IMR-90 (cell line): ENCODE measurements around the gene MYO3B. TPM values are rescaled to one million over a fixed set of nuclear protein-coding genes. Genes with fewer than 3 reads are reported as not detected.

Experiments used
- ATAC-seq: fragments of 200-7000 bp; cut with Tn5 transposase; 2 replicates; pipeline ENCODE4 v1.9.1; 2020; ENCODE audit warnings: low read depth, mild to moderate bottlenecking, moderate library complexity
- BruUV-seq: library from RNA; stranded (reverse); fragments of 400-500 nt; replicated peaks from 2 replicates; lab custom pipeline; 2021; lab: Mats Ljungman, UMichigan
- CTCF ChIA-PET: fragments of 300-600 bp; formaldehyde crosslinking; extraction: SDS; loops from one replicate; lab custom pipeline; 2021; ENCODE audit warnings: antibody characterized with exemption; lab: Yijun Ruan, JAX
- POLR2A ChIA-PET: fragments of 300-600 bp; sonication (Branson Sonifier 250); formaldehyde crosslinking; loops from one replicate; lab custom pipeline; 2022; ENCODE audit warnings: antibody characterized with exemption; ENCODE audit not compliant: unreplicated experiment; lab: Charles Lee
- DNase-seq: peaks from one replicate; pipeline ENCODE4 v3.0.0; 2013
- H2AFZ ChIP-seq: replicated peaks from 2 replicates; pipeline ENCODE3; 2013; ENCODE audit warnings: low read length, mild to moderate bottlenecking; ENCODE audit not compliant: poor library complexity
- H2AK5ac ChIP-seq: 2 replicates; pipeline ENCODE4 v1.6.1; 2013; ENCODE audit warnings: low read depth, low read length, inconsistent platforms
- H2AK9ac ChIP-seq: replicated peaks from 2 replicates; pipeline ENCODE3; 2013; ENCODE audit warnings: mild to moderate bottlenecking, low read depth, low read length, moderate library complexity; ENCODE audit not compliant: poor library complexity
- H2BK120ac ChIP-seq: 2 replicates; pipeline ENCODE4 v1.6.1; 2013; ENCODE audit warnings: low read depth, low read length, inconsistent platforms
- H2BK15ac ChIP-seq: 3 replicates; pipeline ENCODE4 v1.6.1; 2013; ENCODE audit warnings: low read depth, low read length, inconsistent platforms
- H2BK20ac ChIP-seq: 2 replicates; pipeline ENCODE4 v1.6.1; 2013; ENCODE audit warnings: low read depth, mild to moderate bottlenecking, inconsistent platforms, low read length, moderate library complexity
- H2BK5ac ChIP-seq: 2 replicates; pipeline ENCODE4 v1.6.1; 2013; ENCODE audit warnings: mild to moderate bottlenecking, low read depth, low read length, inconsistent platforms; ENCODE audit not compliant: poor library complexity, severe bottlenecking
- H3K14ac ChIP-seq: replicated peaks from 2 replicates; pipeline ENCODE4 v1.6.1; 2013; ENCODE audit warnings: low read depth, low read length, inconsistent platforms
- H3K18ac ChIP-seq: 2 replicates; pipeline ENCODE4 v1.6.1; 2013; ENCODE audit warnings: low read depth, low read length, control low read depth
- H3K23ac ChIP-seq: 2 replicates; pipeline ENCODE4 v1.6.1; 2013; ENCODE audit warnings: low read depth, low read length, inconsistent platforms
- H3K27ac ChIP-seq: 2 replicates; pipeline ENCODE4 v1.5.1; 2013; ENCODE audit warnings: mild to moderate bottlenecking, control low read depth, low read length; ENCODE audit not compliant: insufficient read depth
- H3K27me3 ChIP-seq: 2 replicates; pipeline ENCODE4 v1.6.1; 2013; ENCODE audit warnings: low read length; ENCODE audit not compliant: control insufficient read depth, insufficient read depth
- H3K36me3 ChIP-seq: 2 replicates; pipeline ENCODE4 v1.6.1; 2013; ENCODE audit warnings: low read length, mixed read lengths; ENCODE audit not compliant: control insufficient read depth, insufficient read depth
- H3K4ac ChIP-seq: 2 replicates; pipeline ENCODE4 v1.6.1; 2013; ENCODE audit warnings: low read depth, low read length, inconsistent platforms
- H3K4me1 ChIP-seq: 2 replicates; pipeline ENCODE4 v1.6.1; 2013; ENCODE audit warnings: low read length, mixed read lengths; ENCODE audit not compliant: control insufficient read depth, insufficient read depth
- H3K4me2 ChIP-seq: 2 replicates; pipeline ENCODE4 v1.6.1; 2013; ENCODE audit warnings: low read depth, mild to moderate bottlenecking, control low read depth, low read length, moderate library complexity
- H3K4me3 ChIP-seq: 2 replicates; pipeline ENCODE4 v1.5.1; 2013; ENCODE audit warnings: low read depth, mild to moderate bottlenecking, control low read depth, low read length, moderate library complexity; ENCODE audit not compliant: insufficient read depth
- H3K56ac ChIP-seq: 2 replicates; pipeline ENCODE4 v1.6.1; 2013; ENCODE audit warnings: low read length, inconsistent platforms; ENCODE audit not compliant: insufficient read depth; ENCODE audit errors: extremely low read depth
- H3K79me1 ChIP-seq, 2 experiments: 2 replicates each; pipeline ENCODE4 v1.6.1; 2013; ENCODE audit warnings: low read length in 2 of 2, inconsistent platforms in 1 of 2, low read depth in 1 of 2
- H3K9ac ChIP-seq: 2 replicates; pipeline ENCODE4 v1.6.1; 2013; ENCODE audit warnings: low read depth, low read length, control low read depth
- H3K9me1 ChIP-seq: 2 replicates; pipeline ENCODE4 v1.6.1; 2013; ENCODE audit warnings: low read length, inconsistent platforms; ENCODE audit not compliant: insufficient read depth
- H3K9me3 ChIP-seq: 2 replicates; pipeline ENCODE4 v1.6.1; 2013; ENCODE audit warnings: low read length; ENCODE audit not compliant: control insufficient read depth, insufficient read depth
- H4K20me1 ChIP-seq: 2 replicates; pipeline ENCODE4 v1.6.1; 2013; ENCODE audit warnings: low read length, inconsistent platforms; ENCODE audit not compliant: insufficient read depth
- H4K5ac ChIP-seq: 2 replicates; pipeline ENCODE4 v1.6.1; 2013; ENCODE audit warnings: mild to moderate bottlenecking, low read depth, low read length, control low read depth
- H4K8ac ChIP-seq, 2 experiments: 2 replicates each; pipeline ENCODE4 v1.6.1; 2013; ENCODE audit warnings: low read depth in 2 of 2, low read length in 2 of 2, control low read depth in 1 of 2, inconsistent platforms in 1 of 2
- H4K91ac ChIP-seq: 2 replicates; pipeline ENCODE4 v1.6.1; 2013; ENCODE audit warnings: low read depth, low read length, inconsistent platforms; ENCODE audit not compliant: insufficient read depth
- BHLHE40 ChIP-seq: fragments of 150-350 bp; IDR thresholded peaks from 2 replicates; pipeline ENCODE4 v1.6.1; 2016; ENCODE audit warnings: mild to moderate bottlenecking, low read depth, low read length
- CEBPB ChIP-seq: IDR thresholded peaks from 2 replicates; pipeline ENCODE4 v1.6.1; 2012; ENCODE audit warnings: low read depth, low read length, improper control_type of control experiment
- CHD1 ChIP-seq: IDR thresholded peaks from 2 replicates; pipeline ENCODE4 v1.6.1; 2012; ENCODE audit warnings: low read depth, low read length, improper control_type of control experiment
- CTCF ChIP-seq: conservative IDR thresholded peaks from 2 replicates; pipeline ENCODE4 v1.5.1; 2012; ENCODE audit warnings: mild to moderate bottlenecking, low read depth, low read length, improper control_type of control experiment
- ELK1 ChIP-seq: fragments of 150-350 bp; IDR thresholded peaks from 2 replicates; pipeline ENCODE4 v1.6.1; 2016; ENCODE audit warnings: low read depth, mild to moderate bottlenecking, low read length, moderate library complexity, borderline replicate concordance
- FOS ChIP-seq: fragments of 150-350 bp; IDR thresholded peaks from 2 replicates; pipeline ENCODE4 v1.6.1; 2016; ENCODE audit warnings: low read depth, low read length
- MAFK ChIP-seq: IDR thresholded peaks from 2 replicates; pipeline ENCODE4 v1.6.1; 2012; ENCODE audit warnings: low read depth, low read length, improper control_type of control experiment
- MAZ ChIP-seq: IDR thresholded peaks from 2 replicates; pipeline ENCODE4 v1.6.1; 2012; ENCODE audit warnings: low read depth, mild to moderate bottlenecking, low read length, improper control_type of control experiment, moderate library complexity, borderline replicate concordance
- MXI1 ChIP-seq: IDR thresholded peaks from 2 replicates; pipeline ENCODE4 v1.6.1; 2012; ENCODE audit warnings: low read depth, mild to moderate bottlenecking, low read length, moderate library complexity, borderline replicate concordance
- NFE2L2 ChIP-seq: fragments of 150-350 bp; IDR thresholded peaks from 2 replicates; pipeline ENCODE4 v1.6.1; 2016; ENCODE audit warnings: low read depth, mild to moderate bottlenecking, low read length
- POLR2A ChIP-seq: IDR thresholded peaks from 2 replicates; pipeline ENCODE4 v1.6.1; 2012; ENCODE audit warnings: mild to moderate bottlenecking, low read depth, low read length
- RAD21 ChIP-seq: IDR thresholded peaks from 2 replicates; pipeline ENCODE4 v1.6.1; 2012; ENCODE audit warnings: low read length, improper control_type of control experiment
- RCOR1 ChIP-seq: IDR thresholded peaks from 2 replicates; pipeline ENCODE4 v1.6.1; 2012; ENCODE audit warnings: mild to moderate bottlenecking, low read length, improper control_type of control experiment; ENCODE audit not compliant: insufficient replicate concordance
- RFX5 ChIP-seq: IDR thresholded peaks from 2 replicates; pipeline ENCODE4 v1.8.0; 2012; ENCODE audit warnings: low read depth, mild to moderate bottlenecking, low read length, moderate library complexity
- SMC3 ChIP-seq: fragments of 150-350 bp; IDR thresholded peaks from 2 replicates; pipeline ENCODE4 v1.6.1; 2016; ENCODE audit warnings: low read depth, mild to moderate bottlenecking, antibody characterized with exemption, low read length, moderate library complexity
- USF2 ChIP-seq: fragments of 150-350 bp; IDR thresholded peaks from 2 replicates; pipeline ENCODE4 v1.6.1; 2017; ENCODE audit warnings: mild to moderate bottlenecking, antibody characterized with exemption, low read length, low read depth
- WGBS, 2 experiments: methylation state at CpG; one replicate each; pipeline versions ENCODE4 v1.1.5 to v1.1.7; 2013; ENCODE audit warnings: missing lambda C conversion rate in 2 of 2; ENCODE audit not compliant: insufficient read length in 1 of 2; ENCODE audit errors: extremely low coverage in 2 of 2; 5-methylcytosine and 5-hydroxymethylcytosine counted together
- dilution Hi-C: fragments of 300-500 bp; cut with HindIII; formaldehyde crosslinking; loops from one replicate; pipeline ENCODE4 v1.14.3; 2018; ENCODE audit warnings: low sequenced_read_pairs; ENCODE audit not compliant: unreplicated experiment
- in situ Hi-C: fragments of 300-500 bp; cut with MboI; formaldehyde crosslinking; loops from 3 replicates; pipeline ENCODE4 v1.14.3; 2019; ENCODE audit warnings: low sequenced_read_pairs, inconsistent platforms, mixed read lengths
- intact Hi-C: fragments of 100-400 bp; cut with micrococcal nuclease; formaldehyde crosslinking; loops from 2 replicates; pipeline ENCODE4 v1.10.0; 2022
- polyA plus RNA-seq, 3 experiments: library from polyadenylated mRNA; depleted of rRNA; stranded (reverse); fragments of >200 nt; gene quantifications; 2 replicates each; pipeline ENCODE4 v1.2.3, GENCODE V29; 2012; ENCODE audit warnings: low replicate concordance in 1 of 3
- total RNA-seq: library from RNA; depleted of rRNA; stranded (reverse); fragments of >200 nt; gene quantifications from 2 replicates; pipeline ENCODE4 v1.2.3, GENCODE V29; 2012

MYO3B gene
- total and polyA plus RNA-seq, 2 of the 4 experiments (the other 2 are of a cell fraction): 0.02 TPM; not detected in 1

- no peak overlapping the region for H3K9ac ChIP-seq
- H3K9me3 ChIP-seq: 0 out of 2 replicates have a peak, but pooled peaks cover 2% of the 10 kb centered on the region
- H3K79me1 ChIP-seq: no peaks in the 10 kb centered on the region
- no CpG with 5 or more reads among the region's 3 CpGs for WGBS, 2 experiments
- no peaks in the 10 kb centered on the region for H3K36me3 ChIP-seq
- H3K27me3 ChIP-seq: no peaks in the 10 kb centered on the region
- H2AK9ac ChIP-seq: no peak overlapping the region
- in situ Hi-C loops: no loop called here
- no peak overlapping the region for H3K27ac ChIP-seq
- H3K23ac ChIP-seq: no peak overlapping the region
- CTCF ChIA-PET: no interaction called here
- BruUV-seq: no TSS peak
- no peak overlapping the region for H3K4me3 ChIP-seq
- H2BK15ac ChIP-seq: no peak overlapping the region
- no peak overlapping the region for H4K8ac ChIP-seq
- H4K91ac ChIP-seq: no peak overlapping the region
- H3K56ac ChIP-seq: no peak overlapping the region
- TF ChIP-seq CEBPB: no peak
- TF ChIP-seq RFX5: no peak
- TF ChIP-seq USF2: no peak
- TF ChIP-seq MXI1: no peak
- no peak for TF ChIP-seq BHLHE40
- TF ChIP-seq FOS: no peak
- TF ChIP-seq MAFK: no peak
- TF ChIP-seq CTCF: no peak
- no peak for TF ChIP-seq POLR2A
- TF ChIP-seq NFE2L2: no peak
- TF ChIP-seq CHD1: no peak
- no peak for TF ChIP-seq RAD21
- TF ChIP-seq ELK1: no peak
- TF ChIP-seq MAZ: no peak
- no peak for TF ChIP-seq SMC3
- TF ChIP-seq RCOR1: no peak
- ATAC-seq (no peak), DNase-seq (no peak)
- no peak overlapping the region for H3K4me2 ChIP-seq
- H3K4ac ChIP-seq: no peak overlapping the region
- no peaks in the 10 kb centered on the region for H3K9me1 ChIP-seq
- intact Hi-C loops: no loop called here
- no peak overlapping the region for H2BK120ac ChIP-seq
- no peaks in the 10 kb centered on the region for H4K20me1 ChIP-seq
- no peak overlapping the region for H2AFZ ChIP-seq
- H3K14ac ChIP-seq: no peak overlapping the region
- dilution Hi-C loops: no loop called here
- no peak overlapping the region for H2BK20ac ChIP-seq
- no peak overlapping the region for H2BK5ac ChIP-seq
- no peak overlapping the region for H4K5ac ChIP-seq
- no peak overlapping the region for H2AK5ac ChIP-seq
- POLR2A ChIA-PET: no interaction called here
- H3K18ac ChIP-seq: no peak overlapping the region
- no peaks in the 10 kb centered on the region for H3K4me1 ChIP-seq
Observed at GRCh38 chr2:170639635-170640034, 461.7 kb downstream of the MYO3B start.
